Astrocyte (in vitro differentiated cells and primary cell): ENCODE measurements around the gene BCAR3.

ENCODE experiments used
- CTCF ChIP-seq: IDR thresholded peaks from 2 replicates; pipeline ENCODE4 v1.5.1; 2011; ENCODE audit warnings: low read depth, mild to moderate bottlenecking, inconsistent platforms, low read length, moderate library complexity; ENCODE audit not compliant: insufficient read depth
- EZH2 ChIP-seq: IDR thresholded peaks from 2 replicates; pipeline ENCODE4 v1.6.1; 2012; ENCODE audit warnings: mild to moderate bottlenecking, low read length, inconsistent platforms; ENCODE audit not compliant: insufficient read depth

- TF ChIP-seq CTCF: no peak
- TF ChIP-seq EZH2: no peak
These were observed 29.9 kb downstream of the BCAR3 start for GRCh38 chr1:93651695-93652094.
